ENCODE data around the gene ARSB. TPM values are rescaled to one million over a fixed set of nuclear protein-coding genes. Genes with fewer than 3 reads are reported as not detected.

ARSB gene
- total RNA-seq, 1 donor from 2014 or later: 19.3 TPM

DNA sequence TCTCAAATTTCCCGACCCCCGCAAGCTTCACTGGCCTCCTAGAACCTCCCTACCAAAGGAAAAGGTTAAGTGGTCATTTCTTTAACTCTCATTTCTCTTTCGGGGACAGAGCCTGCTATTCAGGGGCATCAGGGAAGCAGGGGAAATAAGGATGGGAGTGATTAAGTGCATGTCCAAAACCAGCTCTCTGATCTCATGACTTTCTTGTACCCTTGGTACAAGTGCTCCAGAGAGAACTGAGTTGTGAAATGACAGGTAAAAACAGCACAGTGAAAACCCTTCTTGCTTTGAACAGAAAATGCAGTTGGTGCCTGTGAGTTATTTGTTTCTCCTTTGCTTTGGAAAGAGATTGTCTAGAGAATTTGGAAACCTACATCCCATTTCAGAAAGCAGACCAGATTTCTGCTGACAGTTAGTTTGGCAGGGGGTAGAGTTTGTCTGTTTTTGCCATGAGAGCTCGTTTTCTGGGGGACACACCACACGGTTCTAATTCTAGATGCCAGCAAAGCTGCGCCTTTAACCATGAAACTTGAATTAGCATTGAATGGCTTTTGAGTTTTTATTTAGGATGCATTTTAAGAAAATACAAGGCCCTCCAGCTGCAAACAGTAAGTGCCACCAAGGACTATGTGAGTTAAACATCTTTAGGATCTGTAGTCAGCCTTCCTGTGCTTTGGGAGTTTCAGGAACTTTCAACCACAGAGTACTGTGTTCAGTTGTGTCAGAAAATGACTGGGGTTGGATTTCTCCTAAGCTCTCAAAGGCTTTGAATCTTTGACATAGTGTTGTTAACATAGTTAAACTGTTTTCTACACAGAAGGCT is 174.8 kb downstream of the ARSB start:
- H3K27ac Mint-ChIP-seq (ENCODE audit: unreplicated experiment): no peak overlapping the region
- H3K4me3 Mint-ChIP-seq (ENCODE audit: unreplicated experiment): no peak overlapping the region
- no peaks in the 10 kb centered on the region for H3K9me3 Mint-ChIP-seq (ENCODE audit: unreplicated experiment)
- H3K4me1 Mint-ChIP-seq (ENCODE audit: unreplicated experiment): peaks cover 9% of the 10 kb centered on the region
- H3K36me3 Mint-ChIP-seq (ENCODE audit: low read depth, unreplicated experiment): peaks cover 4% of the 10 kb centered on the region
- no peak for DNase-seq (ENCODE audit: low spot score)
- TF ChIP-seq, protein P1, sequence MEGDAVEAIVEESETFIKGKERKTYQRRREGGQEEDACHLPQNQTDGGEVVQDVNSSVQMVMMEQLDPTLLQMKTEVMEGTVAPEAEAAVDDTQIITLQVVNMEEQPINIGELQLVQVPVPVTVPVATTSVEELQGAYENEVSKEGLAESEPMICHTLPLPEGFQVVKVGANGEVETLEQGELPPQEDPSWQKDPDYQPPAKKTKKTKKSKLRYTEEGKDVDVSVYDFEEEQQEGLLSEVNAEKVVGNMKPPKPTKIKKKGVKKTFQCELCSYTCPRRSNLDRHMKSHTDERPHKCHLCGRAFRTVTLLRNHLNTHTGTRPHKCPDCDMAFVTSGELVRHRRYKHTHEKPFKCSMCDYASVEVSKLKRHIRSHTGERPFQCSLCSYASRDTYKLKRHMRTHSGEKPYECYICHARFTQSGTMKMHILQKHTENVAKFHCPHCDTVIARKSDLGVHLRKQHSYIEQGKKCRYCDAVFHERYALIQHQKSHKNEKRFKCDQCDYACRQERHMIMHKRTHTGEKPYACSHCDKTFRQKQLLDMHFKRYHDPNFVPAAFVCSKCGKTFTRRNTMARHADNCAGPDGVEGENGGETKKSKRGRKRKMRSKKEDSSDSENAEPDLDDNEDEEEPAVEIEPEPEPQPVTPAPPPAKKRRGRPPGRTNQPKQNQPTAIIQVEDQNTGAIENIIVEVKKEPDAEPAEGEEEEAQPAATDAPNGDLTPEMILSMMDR (IDR thresholded peaks at IDR 0.05; ENCODE audit: unreplicated experiment): no peak
- H3K27me3 Mint-ChIP-seq (ENCODE audit: unreplicated experiment): no peaks in the 10 kb centered on the region

DNA sequence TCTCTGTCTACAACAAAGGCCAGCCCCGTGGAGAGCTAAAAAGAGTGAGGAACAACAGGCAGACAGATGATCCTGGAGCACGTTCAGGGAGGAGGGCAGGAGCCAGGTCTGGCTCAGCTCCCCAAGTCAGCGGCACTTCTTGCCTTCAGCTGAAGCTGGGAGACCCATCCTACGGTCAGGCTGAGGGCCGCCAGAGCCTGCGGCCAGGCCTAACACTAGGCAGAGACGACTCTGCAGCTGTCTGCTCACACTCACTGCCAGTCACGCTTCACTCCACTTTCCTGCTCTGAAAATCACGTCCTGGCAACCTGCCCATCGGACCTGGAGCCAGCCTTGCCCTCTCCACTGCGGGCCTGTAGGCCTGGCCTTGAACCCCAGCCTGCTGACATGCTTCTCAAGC is 175.7 kb downstream of the ARSB start:
- no peak overlapping the region for H3K27ac Mint-ChIP-seq (ENCODE audit: unreplicated experiment)
- H3K4me3 Mint-ChIP-seq (ENCODE audit: unreplicated experiment): no peak overlapping the region
- no peaks in the 10 kb centered on the region for H3K27me3 Mint-ChIP-seq (ENCODE audit: unreplicated experiment)
- DNase-seq (ENCODE audit: low spot score): no peak
- no peaks in the 10 kb centered on the region for H3K9me3 Mint-ChIP-seq (ENCODE audit: unreplicated experiment)
- H3K4me1 Mint-ChIP-seq (ENCODE audit: unreplicated experiment): peaks cover 9% of the 10 kb centered on the region
- TF ChIP-seq, protein P1 (IDR thresholded peaks at IDR 0.05; ENCODE audit: unreplicated experiment): no peak
- peaks cover 4% of the 10 kb centered on the region for H3K36me3 Mint-ChIP-seq (ENCODE audit: low read depth, unreplicated experiment)

DNA sequence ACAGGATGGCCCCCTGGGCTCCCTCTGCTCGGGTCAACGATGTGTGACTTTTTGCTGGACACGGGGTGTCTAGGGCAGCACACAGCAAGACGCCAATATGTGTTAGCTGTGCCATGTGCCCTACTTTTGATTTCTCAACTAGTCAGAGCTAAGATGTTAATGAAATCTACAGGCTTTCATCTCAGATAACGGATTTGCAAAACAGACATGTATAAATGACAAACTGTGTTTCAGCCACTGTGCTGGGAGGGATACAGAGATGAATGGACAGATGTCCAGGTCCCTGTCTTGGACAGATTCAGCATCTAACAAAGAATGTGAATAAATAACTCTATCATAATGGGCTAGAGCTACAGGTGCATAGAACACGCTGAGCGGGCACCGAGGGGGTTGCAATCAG is 176.3 kb downstream of the ARSB start:
- no peak overlapping the region for H3K27ac Mint-ChIP-seq (ENCODE audit: unreplicated experiment)
- peaks cover 4% of the 10 kb centered on the region for H3K36me3 Mint-ChIP-seq (ENCODE audit: low read depth, unreplicated experiment)
- TF ChIP-seq, protein P1 (IDR thresholded peaks at IDR 0.05; ENCODE audit: unreplicated experiment): no peak
- H3K4me3 Mint-ChIP-seq (ENCODE audit: unreplicated experiment): no peak overlapping the region
- H3K27me3 Mint-ChIP-seq (ENCODE audit: unreplicated experiment): no peaks in the 10 kb centered on the region
- DNase-seq (ENCODE audit: low spot score): no peak
- H3K9me3 Mint-ChIP-seq (ENCODE audit: unreplicated experiment): no peaks in the 10 kb centered on the region
- H3K4me1 Mint-ChIP-seq (ENCODE audit: unreplicated experiment): peaks cover 9% of the 10 kb centered on the region

DNA sequence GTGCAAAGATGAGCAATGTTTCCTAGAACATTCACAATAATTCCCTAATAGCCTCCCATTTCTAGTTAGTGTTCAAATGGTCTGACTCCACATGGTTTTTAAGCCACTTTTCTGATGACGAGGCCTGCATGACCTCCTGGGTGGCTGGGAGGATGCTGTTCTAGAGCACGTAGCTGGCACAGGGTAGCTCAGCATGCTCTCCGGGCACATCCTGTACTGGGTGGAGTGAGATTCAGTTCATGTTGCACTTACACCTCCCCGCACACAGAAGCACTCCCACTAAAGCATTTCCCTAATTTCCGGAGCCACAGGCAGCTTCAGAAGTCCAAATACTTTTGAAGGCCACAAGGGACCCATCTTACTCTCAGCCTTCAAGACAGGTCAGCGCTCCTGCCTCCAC is 176.7 kb downstream of the ARSB start:
- Mint-ChIP-seq H3K9me3 (ENCODE audit: unreplicated experiment) (no peaks in the 10 kb centered on the region), H3K4me1 (ENCODE audit: unreplicated experiment) (peaks cover 9% of the 10 kb centered on the region), H3K27ac (ENCODE audit: unreplicated experiment) (no peak overlapping the region), H3K36me3 (ENCODE audit: low read depth, unreplicated experiment) (peaks cover 4% of the 10 kb centered on the region), H3K4me3 (ENCODE audit: unreplicated experiment) (no peak overlapping the region), H3K27me3 (ENCODE audit: unreplicated experiment) (no peaks in the 10 kb centered on the region)
- TF ChIP-seq, protein P1 (IDR thresholded peaks at IDR 0.05; ENCODE audit: unreplicated experiment): no peak
- no peak for DNase-seq (ENCODE audit: low spot score)

DNA sequence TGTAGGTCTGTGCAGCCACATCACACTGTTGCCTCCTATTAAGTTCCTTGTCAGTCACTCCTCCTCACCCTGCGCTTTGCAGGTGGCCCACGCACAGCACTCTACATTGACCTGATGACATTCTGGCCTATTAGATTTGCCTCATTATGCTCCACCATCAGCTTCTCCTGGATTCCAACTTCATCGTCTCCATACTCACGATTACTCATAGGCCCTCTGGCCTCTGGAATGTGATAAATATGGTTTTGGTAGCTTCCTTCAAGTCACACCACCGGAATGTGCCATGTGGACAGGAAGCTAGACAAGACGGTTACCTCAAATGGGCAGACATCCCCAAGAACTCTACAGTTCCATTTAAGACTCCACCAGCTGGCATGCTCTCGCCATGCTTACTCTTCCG is 178.6 kb downstream of the ARSB start:
- Mint-ChIP-seq H3K27ac (ENCODE audit: unreplicated experiment) (peak overlapping the region; percentile 27), H3K9me3 (ENCODE audit: unreplicated experiment) (no peaks in the 10 kb centered on the region), H3K4me1 (ENCODE audit: unreplicated experiment) (peaks cover 4% of the 10 kb centered on the region), H3K4me3 (ENCODE audit: unreplicated experiment) (no peak overlapping the region), H3K36me3 (ENCODE audit: low read depth, unreplicated experiment) (peaks cover 4% of the 10 kb centered on the region), H3K27me3 (ENCODE audit: unreplicated experiment) (no peaks in the 10 kb centered on the region)
- TF ChIP-seq, protein P1 (IDR thresholded peaks at IDR 0.05; ENCODE audit: unreplicated experiment): no peak
- no peak for DNase-seq (ENCODE audit: low spot score)
